K562 (cell line): Measurements from ENCODE around the gene PRRT1. TPM values are rescaled to one million over a fixed set of nuclear protein-coding genes. Genes with fewer than 3 reads are reported as not detected.
A peak's percentile ranks its signal among the peaks of the same experiment; 100 is the strongest.

ENCODE experiments used
- DDX20 ChIP-seq: fragments of 450-650 bp; IDR thresholded peaks from 2 replicates; pipeline ENCODE4 v1.6.1; 2016; ENCODE audit warnings: missing genetic modification characterization, low read depth, mild to moderate bottlenecking, missing compliant biosample characterization, moderate library complexity
- ELF2 ChIP-seq: fragments of 250-450 bp; sonication (Bioruptor Pico); IDR thresholded peaks from 2 replicates; pipeline ENCODE4 v1.5.0; 2021; ENCODE audit warnings: mild to moderate bottlenecking
- HNRNPUL1 ChIP-seq: fragments of 200-400 bp; formaldehyde crosslinking; IDR thresholded peaks from 2 replicates; pipeline ENCODE4 v1.6.1; 2017; ENCODE audit warnings: low read length
- KDM1A ChIP-seq, 2 experiments: fragments of 450-650 bp; IDR thresholded peaks; 2 replicates each; pipeline ENCODE4 v1.6.1; 2016; ENCODE audit warnings: mild to moderate bottlenecking in 2 of 2
- NRF1 ChIP-seq, 2 experiments: fragments of 450-650 bp; IDR thresholded peaks in 1 of 2; conservative IDR thresholded peaks in 1 of 2; 2 replicates each; pipeline ENCODE4 v1.6.1; 2014; ENCODE audit warnings: mild to moderate bottlenecking in 2 of 2
- POLR2A ChIP-seq: fragments of 450-650 bp; conservative IDR thresholded peaks from 2 replicates; pipeline ENCODE4 v1.6.1; 2016
- PYGO2 ChIP-seq: fragments of 450-650 bp; IDR thresholded peaks from 2 replicates; pipeline ENCODE4 v1.6.1; 2016; ENCODE audit warnings: mild to moderate bottlenecking, missing genetic modification characterization, moderate library complexity, missing compliant biosample characterization
- ZBED1 ChIP-seq: IDR thresholded peaks from 2 replicates; pipeline ENCODE4 v1.6.1; 2014
- ZFPM2 ChIP-seq: fragments of 250-450 bp; sonication (Bioruptor Pico); IDR thresholded peaks from 2 replicates; pipeline ENCODE4 v1.5.1; 2022; ENCODE audit warnings: mild to moderate bottlenecking
- ZNF274 ChIP-seq: IDR thresholded peaks from 2 replicates; pipeline ENCODE4 v1.6.1; 2011; ENCODE audit warnings: low read depth, mild to moderate bottlenecking, low read length, moderate library complexity, borderline replicate concordance
- polyA plus RNA-seq, 8 experiments: library from polyadenylated mRNA; depleted of rRNA in 4 of 8; stranded (reverse) in 5 of 8; unstranded in 3 of 8; fragments of >200 nt; fragmentation: Nextera tagmentation in 2 of 8; fragmentation: Illumina TruSeq in 1 of 8; extraction: Ambion mirVana in 2 of 8; extraction: Trizol in 1 of 8; gene quantifications; 2 replicates each; pipeline versions ENCODE4 v1.2.1 to v1.2.3, GENCODE V29; 2011 to 2014; ENCODE audit warnings: inconsistent platforms in 1 of 8, missing spikeins in 1 of 8
- total RNA-seq, 7 experiments: library from RNA; depleted of rRNA in 6 of 7; stranded (reverse); fragments of >200 nt in 6 of 7; fragmentation: Illumina TruSeq in 2 of 7; extraction: Trizol in 2 of 7; gene quantifications; 2 replicates each; pipeline versions ENCODE4 v1.2.1 to v1.2.3, GENCODE V29; 2011 to 2021; ENCODE audit warnings: low replicate concordance in 1 of 7
- TF ChIP-seq, protein P1 (sequence below): fragments of 250-450 bp; sonication (Bioruptor Pico); IDR thresholded peaks from 2 replicates; pipeline ENCODE4 v1.5.0; 2021; ENCODE audit warnings: mild to moderate bottlenecking, moderate library complexity
- TF ChIP-seq, protein P2 (sequence below): fragments of 450-650 bp; conservative IDR thresholded peaks from 2 replicates; pipeline ENCODE4 v1.6.1; 2016; ENCODE audit warnings: missing genetic modification characterization, low read depth, mild to moderate bottlenecking, missing compliant biosample characterization, moderate library complexity
- TF ChIP-seq, protein P3 (sequence below), 2 experiments: fragments of 200-800 bp in 1 of 2; sonication (Bioruptor generic) in 1 of 2; sonication (generic) in 1 of 2; formaldehyde crosslinking in 1 of 2; IDR thresholded peaks in 1 of 2; conservative IDR thresholded peaks in 1 of 2; 2 replicates each; pipeline versions ENCODE4 v1.5.0 to v1.6.1; 2016 to 2020; ENCODE audit warnings: missing compliant biosample characterization in 1 of 2, missing genetic modification characterization in 1 of 2, missing genetic modification reagents in 1 of 2
- TF ChIP-seq, protein P4 (sequence below): IDR thresholded peaks from 2 replicates; pipeline ENCODE4 v1.6.1; 2011; ENCODE audit not compliant: insufficient read length; ENCODE audit errors: extremely low read depth
- TF ChIP-seq, protein P5 (sequence below): fragments of 450-650 bp; IDR thresholded peaks from 2 replicates; pipeline ENCODE4 v1.6.1; 2016; ENCODE audit warnings: low read depth, mild to moderate bottlenecking, moderate library complexity
- TF ChIP-seq, protein P6 (sequence below): fragments of 200-400 bp; formaldehyde crosslinking; IDR thresholded peaks from 2 replicates; pipeline ENCODE4 v1.6.1; 2017; ENCODE audit warnings: mild to moderate bottlenecking, low read depth, low read length, moderate library complexity

PRRT1 gene
- total and polyA plus RNA-seq, 9 of the 15 experiments (the other 6 are each of a cell fraction or from before 2014, with no cell fraction given), result 0.14 to 3.5 (median 0.41) TPM

DNA sequence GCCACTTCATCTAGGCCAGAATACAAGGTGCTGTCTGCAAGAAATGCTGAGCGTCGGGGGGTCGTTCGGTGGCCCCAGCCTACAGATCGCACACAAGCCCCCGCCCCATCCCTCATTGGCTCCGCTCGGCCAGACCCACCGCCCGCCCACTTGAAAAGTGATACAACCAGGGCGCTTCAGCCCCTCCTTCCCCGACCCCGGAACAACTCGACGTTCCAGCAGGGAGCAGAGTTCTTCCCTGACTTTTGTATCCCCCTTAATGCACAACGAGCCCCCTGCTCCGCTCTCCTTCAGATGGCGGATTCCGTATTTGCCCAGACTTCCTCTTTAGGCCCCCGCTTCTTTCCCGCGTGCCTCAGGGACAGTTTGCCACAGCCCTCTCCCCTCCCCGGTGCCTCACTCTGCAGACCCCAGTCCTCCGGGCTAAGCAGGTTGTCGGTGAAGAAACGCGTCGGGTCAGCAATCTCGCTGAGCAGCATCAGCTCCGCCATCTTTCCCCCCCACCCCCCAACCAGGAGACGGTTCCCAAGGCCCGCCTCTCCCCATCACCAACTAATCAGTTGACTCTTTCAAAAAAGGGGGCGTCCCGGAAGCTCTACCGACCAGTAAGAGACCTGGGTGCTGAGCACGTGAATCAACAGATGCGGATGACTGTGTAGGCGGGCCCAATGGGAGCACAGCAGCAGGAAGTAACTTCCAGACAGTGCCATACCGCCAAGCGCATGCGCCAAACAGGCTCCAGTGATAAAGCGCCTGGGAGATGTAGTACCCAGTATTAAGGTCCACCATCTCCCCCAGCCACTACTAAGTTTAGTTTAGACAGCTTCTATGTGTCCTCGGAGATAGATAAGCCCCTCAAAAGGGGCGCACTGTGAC lies 23.8 kb downstream of the PRRT1 start, which contains the start of gene ATF6B (continued):
- TF ChIP-seq, protein P1, sequence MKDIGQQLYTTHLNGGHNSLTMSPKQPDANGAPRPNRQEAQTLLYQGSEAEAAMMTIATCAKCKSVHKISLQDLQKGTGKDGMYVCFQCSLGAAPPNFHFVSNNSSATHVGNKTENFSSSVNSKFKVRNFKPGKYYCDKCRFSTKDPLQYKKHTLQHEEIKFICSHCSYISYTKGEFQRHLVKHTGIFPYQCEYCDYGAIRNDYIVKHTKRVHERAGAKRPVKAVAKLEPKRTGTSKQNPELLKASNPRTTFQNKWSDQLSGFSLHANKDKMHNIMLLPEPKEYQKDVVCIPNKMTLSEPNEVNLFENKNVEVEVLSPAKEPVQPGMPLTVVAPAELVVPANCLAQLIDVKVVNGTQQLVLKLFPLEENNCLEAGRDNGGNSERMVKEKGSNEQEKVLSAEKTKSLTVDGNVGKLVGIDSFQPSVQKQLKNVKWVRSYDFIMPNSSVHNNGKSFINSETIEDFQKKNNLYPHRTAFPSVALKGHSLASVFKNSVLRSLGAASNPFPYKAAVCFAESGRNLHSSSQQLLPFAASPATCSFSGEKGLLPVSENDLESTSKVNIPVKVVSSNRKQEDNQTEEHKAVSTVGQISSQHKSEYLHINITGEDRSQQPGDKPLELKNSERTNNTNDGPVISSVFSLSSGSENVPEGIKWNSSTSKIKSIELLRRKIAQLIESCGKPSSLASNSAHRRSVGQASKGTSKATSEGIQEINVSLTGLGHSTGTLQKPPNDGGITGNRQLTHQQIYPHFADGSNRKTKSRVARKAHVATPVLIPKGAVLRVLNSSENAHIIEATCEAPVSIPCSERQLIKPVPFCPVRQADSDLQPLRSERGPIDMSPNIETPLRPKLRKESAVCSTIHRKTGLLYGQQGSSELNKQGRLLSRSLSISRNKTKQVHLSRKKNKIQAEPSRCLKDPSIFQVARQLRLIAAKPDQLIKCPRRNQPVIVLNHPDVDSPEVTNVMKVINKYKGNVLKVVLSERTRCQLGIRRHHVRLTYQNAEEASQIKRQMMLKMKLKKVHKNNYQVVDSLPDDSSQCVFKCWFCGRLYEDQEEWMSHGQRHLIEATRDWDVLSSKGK, result no peak
- TF ChIP-seq, protein P2, sequence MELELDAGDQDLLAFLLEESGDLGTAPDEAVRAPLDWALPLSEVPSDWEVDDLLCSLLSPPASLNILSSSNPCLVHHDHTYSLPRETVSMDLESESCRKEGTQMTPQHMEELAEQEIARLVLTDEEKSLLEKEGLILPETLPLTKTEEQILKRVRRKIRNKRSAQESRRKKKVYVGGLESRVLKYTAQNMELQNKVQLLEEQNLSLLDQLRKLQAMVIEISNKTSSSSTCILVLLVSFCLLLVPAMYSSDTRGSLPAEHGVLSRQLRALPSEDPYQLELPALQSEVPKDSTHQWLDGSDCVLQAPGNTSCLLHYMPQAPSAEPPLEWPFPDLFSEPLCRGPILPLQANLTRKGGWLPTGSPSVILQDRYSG (tag), result no peak
- TF ChIP-seq NRF1 (conservative IDR thresholded peaks at IDR 0.05 in 1 of 2, IDR thresholded peaks at IDR 0.05 in 1 of 2) (peak; percentile 97), PYGO2 (no peak), KDM1A (IDR thresholded peaks at IDR 0.05) (no peak), HNRNPUL1 (no peak), ELF2 (CRISPR knock-in tag) (peak; percentile 77; the same call in 1 of the 2 replicates), DDX20 (tag) (no peak), POLR2A (peak; percentile 85), ZBED1 (no peak), ZFPM2 (CRISPR knock-in tag) (no peak; the same call in 1 of the 2 replicates), ZNF274 (no peak)
- TF ChIP-seq, protein P3, sequence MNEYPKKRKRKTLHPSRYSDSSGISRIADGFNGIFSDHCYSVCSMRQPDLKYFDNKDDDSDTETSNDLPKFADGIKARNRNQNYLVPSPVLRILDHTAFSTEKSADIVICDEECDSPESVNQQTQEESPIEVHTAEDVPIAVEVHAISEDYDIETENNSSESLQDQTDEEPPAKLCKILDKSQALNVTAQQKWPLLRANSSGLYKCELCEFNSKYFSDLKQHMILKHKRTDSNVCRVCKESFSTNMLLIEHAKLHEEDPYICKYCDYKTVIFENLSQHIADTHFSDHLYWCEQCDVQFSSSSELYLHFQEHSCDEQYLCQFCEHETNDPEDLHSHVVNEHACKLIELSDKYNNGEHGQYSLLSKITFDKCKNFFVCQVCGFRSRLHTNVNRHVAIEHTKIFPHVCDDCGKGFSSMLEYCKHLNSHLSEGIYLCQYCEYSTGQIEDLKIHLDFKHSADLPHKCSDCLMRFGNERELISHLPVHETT (CRISPR knock-in tag; conservative IDR thresholded peaks at IDR 0.05 in 1 of 2, IDR thresholded peaks at IDR 0.05 in 1 of 2), result peak in 1 of 2 experiments; percentile 63; a peak in 1 of 4 replicates
- TF ChIP-seq, protein P4, sequence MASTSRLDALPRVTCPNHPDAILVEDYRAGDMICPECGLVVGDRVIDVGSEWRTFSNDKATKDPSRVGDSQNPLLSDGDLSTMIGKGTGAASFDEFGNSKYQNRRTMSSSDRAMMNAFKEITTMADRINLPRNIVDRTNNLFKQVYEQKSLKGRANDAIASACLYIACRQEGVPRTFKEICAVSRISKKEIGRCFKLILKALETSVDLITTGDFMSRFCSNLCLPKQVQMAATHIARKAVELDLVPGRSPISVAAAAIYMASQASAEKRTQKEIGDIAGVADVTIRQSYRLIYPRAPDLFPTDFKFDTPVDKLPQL, result no peak
- TF ChIP-seq, protein P5, sequence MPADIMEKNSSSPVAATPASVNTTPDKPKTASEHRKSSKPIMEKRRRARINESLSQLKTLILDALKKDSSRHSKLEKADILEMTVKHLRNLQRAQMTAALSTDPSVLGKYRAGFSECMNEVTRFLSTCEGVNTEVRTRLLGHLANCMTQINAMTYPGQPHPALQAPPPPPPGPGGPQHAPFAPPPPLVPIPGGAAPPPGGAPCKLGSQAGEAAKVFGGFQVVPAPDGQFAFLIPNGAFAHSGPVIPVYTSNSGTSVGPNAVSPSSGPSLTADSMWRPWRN, result peak; percentile 40; the same call in 1 of the 2 replicates
- TF ChIP-seq, protein P6, sequence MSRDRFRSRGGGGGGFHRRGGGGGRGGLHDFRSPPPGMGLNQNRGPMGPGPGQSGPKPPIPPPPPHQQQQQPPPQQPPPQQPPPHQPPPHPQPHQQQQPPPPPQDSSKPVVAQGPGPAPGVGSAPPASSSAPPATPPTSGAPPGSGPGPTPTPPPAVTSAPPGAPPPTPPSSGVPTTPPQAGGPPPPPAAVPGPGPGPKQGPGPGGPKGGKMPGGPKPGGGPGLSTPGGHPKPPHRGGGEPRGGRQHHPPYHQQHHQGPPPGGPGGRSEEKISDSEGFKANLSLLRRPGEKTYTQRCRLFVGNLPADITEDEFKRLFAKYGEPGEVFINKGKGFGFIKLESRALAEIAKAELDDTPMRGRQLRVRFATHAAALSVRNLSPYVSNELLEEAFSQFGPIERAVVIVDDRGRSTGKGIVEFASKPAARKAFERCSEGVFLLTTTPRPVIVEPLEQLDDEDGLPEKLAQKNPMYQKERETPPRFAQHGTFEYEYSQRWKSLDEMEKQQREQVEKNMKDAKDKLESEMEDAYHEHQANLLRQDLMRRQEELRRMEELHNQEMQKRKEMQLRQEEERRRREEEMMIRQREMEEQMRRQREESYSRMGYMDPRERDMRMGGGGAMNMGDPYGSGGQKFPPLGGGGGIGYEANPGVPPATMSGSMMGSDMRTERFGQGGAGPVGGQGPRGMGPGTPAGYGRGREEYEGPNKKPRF, result no peak
